GM12891 (cell line): Measurements from ENCODE around the gene LAMA2.

Experiments used
- PAX5 ChIP-seq: IDR thresholded peaks from 2 replicates; pipeline ENCODE4 v1.6.1; 2011; ENCODE audit warnings: low read length, moderate library complexity, mild to moderate bottlenecking; ENCODE audit not compliant: insufficient read depth, severe bottlenecking
- POLR2A ChIP-seq: IDR thresholded peaks from 2 replicates; pipeline ENCODE4 v1.6.1; 2011; ENCODE audit warnings: low read depth, low read length, control low read depth
- POLR2AphosphoS5 ChIP-seq: IDR thresholded peaks from 2 replicates; pipeline ENCODE4 v1.6.1; 2011; ENCODE audit warnings: low read depth, low read length, control low read depth
- POU2F2 ChIP-seq: IDR thresholded peaks from 2 replicates; pipeline ENCODE4 v1.6.1; 2011; ENCODE audit warnings: low read depth, mild to moderate bottlenecking, control low read depth, low read length, moderate library complexity
- SPI1 ChIP-seq: IDR thresholded peaks from 2 replicates; pipeline ENCODE4 v1.6.1; 2011; ENCODE audit warnings: low read depth, low read length, control low read depth
- TAF1 ChIP-seq: IDR thresholded peaks from 2 replicates; pipeline ENCODE4 v1.6.1; 2011; ENCODE audit warnings: low read depth, low read length, control low read depth

DNA sequence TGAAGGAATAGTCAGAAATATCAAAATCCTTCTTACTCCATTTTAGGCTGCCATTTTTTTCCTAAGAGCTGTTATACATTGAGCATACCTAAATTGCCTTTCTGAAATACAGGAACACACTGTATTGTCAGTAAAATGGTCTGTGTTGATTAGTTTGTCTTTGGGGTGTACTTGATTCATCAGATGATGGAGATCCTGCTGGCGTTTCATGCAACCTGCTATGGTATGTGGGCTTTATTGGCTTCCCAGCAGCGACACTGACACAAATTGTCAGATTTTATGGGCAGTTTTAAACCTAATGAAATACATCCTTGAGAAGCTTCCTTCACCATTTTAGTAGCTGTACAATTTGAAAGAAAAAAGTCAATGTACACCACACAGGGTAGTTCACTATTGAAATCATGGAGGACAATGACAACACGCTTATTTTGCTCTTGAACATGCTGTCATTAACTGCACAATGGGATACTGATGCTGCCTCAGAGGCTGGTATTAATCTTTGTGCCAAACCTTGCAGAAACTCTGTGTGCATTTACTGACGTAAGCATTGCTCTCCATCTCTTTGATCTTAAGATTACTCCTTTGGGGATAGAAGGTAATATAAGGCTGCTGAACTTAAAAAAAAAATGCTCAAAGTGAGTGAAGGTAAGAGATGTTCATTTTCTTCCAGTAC, 124.9 kb downstream of the LAMA2 start:
- TF ChIP-seq POLR2A (no peak), POLR2AphosphoS5 (no peak), TAF1 (no peak), POU2F2 (no peak), SPI1 (no peak), PAX5 (no peak)
